NCI-H446 treated with DMSO at 0.1 percent for 48 hours (cell line): Measurements from ENCODE around the gene AGR3.

ENCODE experiments used
- DNase-seq: peaks from one replicate; lab custom pipeline; 2025; lab: John Stamatoyannopoulos, UW

The AGR3 gene

GRCh38 chr7:16881844-16882243 lies at the start of gene AGR3:
AGR3 (minus strand) TSS chr7:16881983; CDS start chr7:16878618, 3,365 bp downstream.
- no peak for DNase-seq

- DNase-seq, result no peak
Measured at GRCh38 chr7:16930946-16931345, 49.2 kb upstream of the AGR3 start.

- no peak for DNase-seq
Measured at GRCh38 chr7:16929146-16929762, 47.5 kb upstream of the AGR3 start.

- no peak for DNase-seq
Measured at GRCh38 chr7:16926861-16927260, 45.1 kb upstream of the AGR3 start.

- DNase-seq, result no peak
Measured at GRCh38 chr7:16926283-16926682, 44.5 kb upstream of the AGR3 start.

- no peak for DNase-seq
Measured at GRCh38 chr7:16925609-16926008, 43.8 kb upstream of the AGR3 start.

- no peak for DNase-seq
Measured at GRCh38 chr7:16923019-16923418, 41.2 kb upstream of the AGR3 start.

- DNase-seq, result no peak
Measured at GRCh38 chr7:16921644-16922257, 40.0 kb upstream of the AGR3 start.

- DNase-seq, result no peak
Measured at GRCh38 chr7:16921151-16921550, 39.4 kb upstream of the AGR3 start.

GRCh38 chr7:16919440-16919839 lies 37.7 kb upstream of the AGR3 start:
- DNase-seq, result no peak

- peak; percentile 8 for DNase-seq
Measured at GRCh38 chr7:16918288-16918895, 36.6 kb upstream of the AGR3 start.

- DNase-seq, result no peak
Measured at GRCh38 chr7:16916738-16917137, 35.0 kb upstream of the AGR3 start.

GRCh38 chr7:16916105-16916639 lies 34.4 kb upstream of the AGR3 start:
- DNase-seq, result no peak

- DNase-seq, result no peak
Measured at GRCh38 chr7:16915405-16915804, 33.6 kb upstream of the AGR3 start.

GRCh38 chr7:16914771-16915170 lies 33.0 kb upstream of the AGR3 start:
- DNase-seq, result no peak

- DNase-seq, result no peak
Measured at GRCh38 chr7:16913643-16914042, 31.9 kb upstream of the AGR3 start.

- no peak for DNase-seq
Measured at GRCh38 chr7:16912540-16912939, 30.8 kb upstream of the AGR3 start.

GRCh38 chr7:16908561-16908960 lies 26.8 kb upstream of the AGR3 start:
- DNase-seq, result no peak

GRCh38 chr7:16905300-16906044 lies 23.7 kb upstream of the AGR3 start:
- DNase-seq, result no peak

- no peak for DNase-seq
Measured at GRCh38 chr7:16904076-16904475, 22.3 kb upstream of the AGR3 start.

- no peak for DNase-seq
Measured at GRCh38 chr7:16900209-16900768, 18.5 kb upstream of the AGR3 start.
